ENCODE data around the gene SPATA2L.

The SPATA2L gene

DNA sequence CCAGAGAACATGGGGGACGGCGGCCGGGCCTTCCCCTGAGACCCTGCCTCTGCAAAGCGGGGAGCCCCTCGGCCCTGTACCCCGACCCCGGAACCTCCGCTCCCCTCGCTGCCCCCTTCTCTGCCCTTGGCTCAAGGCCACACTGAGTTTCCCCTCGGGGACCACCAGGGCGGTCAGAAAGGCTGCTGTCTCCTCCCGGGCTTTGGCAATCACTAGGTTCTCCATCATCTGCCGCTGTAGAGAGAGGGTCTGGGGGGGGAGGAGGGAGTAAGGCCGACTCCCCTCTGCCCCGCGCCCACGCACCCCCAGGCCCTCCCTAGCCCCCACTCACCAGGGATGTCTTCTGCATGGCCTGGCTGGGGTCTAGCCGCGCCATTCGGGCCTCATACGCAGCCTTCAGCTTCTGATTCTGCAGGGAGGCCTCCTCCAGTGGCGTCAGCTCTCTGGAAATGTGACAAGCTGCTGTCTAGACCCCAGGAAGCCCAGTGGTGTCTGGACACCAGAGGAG is 10.8 kb upstream of the SPATA2L start:
- DNase-seq (ENCODE audit: insufficient read length, low spot score) (no peak), FAIRE-seq (no peak)
- TF ChIP-seq, protein P1, sequence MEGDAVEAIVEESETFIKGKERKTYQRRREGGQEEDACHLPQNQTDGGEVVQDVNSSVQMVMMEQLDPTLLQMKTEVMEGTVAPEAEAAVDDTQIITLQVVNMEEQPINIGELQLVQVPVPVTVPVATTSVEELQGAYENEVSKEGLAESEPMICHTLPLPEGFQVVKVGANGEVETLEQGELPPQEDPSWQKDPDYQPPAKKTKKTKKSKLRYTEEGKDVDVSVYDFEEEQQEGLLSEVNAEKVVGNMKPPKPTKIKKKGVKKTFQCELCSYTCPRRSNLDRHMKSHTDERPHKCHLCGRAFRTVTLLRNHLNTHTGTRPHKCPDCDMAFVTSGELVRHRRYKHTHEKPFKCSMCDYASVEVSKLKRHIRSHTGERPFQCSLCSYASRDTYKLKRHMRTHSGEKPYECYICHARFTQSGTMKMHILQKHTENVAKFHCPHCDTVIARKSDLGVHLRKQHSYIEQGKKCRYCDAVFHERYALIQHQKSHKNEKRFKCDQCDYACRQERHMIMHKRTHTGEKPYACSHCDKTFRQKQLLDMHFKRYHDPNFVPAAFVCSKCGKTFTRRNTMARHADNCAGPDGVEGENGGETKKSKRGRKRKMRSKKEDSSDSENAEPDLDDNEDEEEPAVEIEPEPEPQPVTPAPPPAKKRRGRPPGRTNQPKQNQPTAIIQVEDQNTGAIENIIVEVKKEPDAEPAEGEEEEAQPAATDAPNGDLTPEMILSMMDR (IDR thresholded peaks at IDR 0.05; ENCODE audit: insufficient read depth, missing control alignments): no peak

- DNase-seq (ENCODE audit: insufficient read length, low spot score) (peak; percentile 88), FAIRE-seq (no peak)
- TF ChIP-seq, protein P1 (IDR thresholded peaks at IDR 0.05; ENCODE audit: insufficient read depth, missing control alignments): no peak
Observed at GRCh38 chr16:89711601-89712273, 10.2 kb upstream of the SPATA2L start.

- DNase-seq (ENCODE audit: insufficient read length, low spot score): no peak
- TF ChIP-seq, protein P1 (IDR thresholded peaks at IDR 0.05; ENCODE audit: insufficient read depth, missing control alignments): no peak
- no peak for FAIRE-seq
Observed at GRCh38 chr16:89710709-89711564, 9.4 kb upstream of the SPATA2L start.

DNA sequence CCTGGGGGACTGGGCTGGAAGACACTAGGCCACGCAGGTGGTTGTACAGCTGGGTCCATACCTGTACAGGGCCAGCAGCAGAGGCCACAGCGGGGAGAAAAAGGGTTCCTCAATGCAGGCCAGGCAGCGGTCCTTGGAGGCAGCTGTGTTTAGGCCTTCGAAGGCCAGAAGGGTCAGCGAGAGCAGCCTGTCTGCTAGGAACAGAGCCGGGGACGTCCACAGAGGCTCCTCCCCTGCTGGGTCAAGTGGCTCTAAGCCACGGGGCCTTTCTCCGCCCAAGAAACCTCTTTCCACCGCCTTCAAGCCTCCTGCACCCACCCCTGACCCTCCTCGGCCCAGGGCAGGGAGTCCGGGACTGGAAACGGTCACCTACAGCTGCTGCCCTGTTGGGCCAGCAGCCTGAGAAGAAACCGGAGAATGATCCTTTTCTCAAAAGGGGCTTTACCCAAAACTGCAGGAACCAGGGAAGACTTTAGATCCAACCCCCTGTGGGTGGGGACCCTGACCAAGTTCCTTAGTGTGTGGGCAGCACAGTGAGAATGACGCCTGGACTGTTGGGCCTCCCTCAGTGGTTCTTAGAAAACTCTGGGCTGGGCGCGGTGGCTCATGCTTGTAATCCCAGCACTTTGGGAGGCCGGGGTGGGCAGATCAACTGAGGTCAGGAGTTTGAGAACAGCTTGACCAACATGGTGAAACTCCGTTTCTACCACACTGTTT is 8.4 kb upstream of the SPATA2L start:
- TF ChIP-seq, protein P1 (IDR thresholded peaks at IDR 0.05; ENCODE audit: insufficient read depth, missing control alignments): no peak
- FAIRE-seq (no peak), DNase-seq (ENCODE audit: insufficient read length, low spot score) (no peak)

- FAIRE-seq (no peak), DNase-seq (ENCODE audit: insufficient read length, low spot score) (no peak)
- TF ChIP-seq, protein P1 (IDR thresholded peaks at IDR 0.05; ENCODE audit: insufficient read depth, missing control alignments): no peak
Observed at GRCh38 chr16:89709166-89709565, 7.7 kb upstream of the SPATA2L start.

DNA sequence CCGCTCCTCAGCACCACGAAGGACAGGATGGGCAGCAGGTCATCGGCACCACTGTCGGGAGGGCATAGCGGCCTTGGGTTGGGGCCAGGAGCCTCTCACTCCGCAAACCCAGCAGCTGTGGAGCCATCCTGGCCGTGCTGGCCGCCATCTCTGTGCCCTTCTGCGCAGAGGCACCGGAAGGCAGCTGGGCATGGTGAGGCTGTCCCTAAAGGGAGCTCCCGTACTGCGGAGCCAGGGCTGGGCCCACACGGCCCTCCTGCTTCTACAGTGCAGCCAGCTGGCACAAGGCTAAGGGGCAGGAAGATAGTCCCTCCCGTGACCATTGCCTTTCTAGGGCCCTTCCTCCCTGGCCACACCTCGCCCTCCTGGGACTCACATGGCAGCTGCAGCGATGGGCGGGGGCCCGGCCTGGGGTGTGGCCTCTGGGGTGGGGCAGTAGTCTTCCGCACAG is 7.0 kb upstream of the SPATA2L start:
- no peak for FAIRE-seq
- TF ChIP-seq, protein P1 (IDR thresholded peaks at IDR 0.05; ENCODE audit: insufficient read depth, missing control alignments): no peak
- DNase-seq (ENCODE audit: insufficient read length, low spot score): no peak

Measured in D721Med (cell line).